B cell (primary cell): ENCODE measurements around the gene LTB. TPM values are rescaled to one million over a fixed set of nuclear protein-coding genes. Genes with fewer than 3 reads are reported as not detected.

Experiments used
- ATAC-seq: fragments of 200-7000 bp; cut with Tn5 transposase; one replicate; pipeline ENCODE4 v1.10.0; 2021; ENCODE audit warnings: low read depth, mild to moderate bottlenecking, moderate number of reproducible peaks, moderate library complexity
- CTCF ChIA-PET: fragments of 350-600 bp; sonication (Branson Sonifier 250); formaldehyde crosslinking; loops from one replicate; lab custom pipeline; 2021; ENCODE audit warnings: antibody characterized with exemption, inconsistent platforms; lab: Charles Lee
- POLR2A ChIA-PET: fragments of 350-600 bp; sonication (Branson Sonifier 250); formaldehyde crosslinking; loops from one replicate; lab custom pipeline; 2021; ENCODE audit warnings: antibody characterized with exemption; lab: Charles Lee
- DNase-seq: peaks from one replicate; pipeline ENCODE4 v3.0.0; 2013
- H2AFZ ChIP-seq: 2 replicates; pipeline ENCODE4 v1.6.1; 2012; ENCODE audit warnings: mild to moderate bottlenecking, low read depth, low read length; ENCODE audit not compliant: insufficient read depth, poor library complexity, severe bottlenecking
- H3K27ac ChIP-seq, 2 donors: 1 replicate in 1 of 2; 2 replicates in 1 of 2; pipeline ENCODE4 v1.5.1; 2012 to 2013; ENCODE audit warnings: low read length in 2 of 2, mild to moderate bottlenecking in 2 of 2, moderate library complexity in 1 of 2
- H3K27me3 ChIP-seq, 4 experiments: fragments of 200-600 bp in 1 of 4; sonication (generic) in 1 of 4; replicated peaks in 1 of 4; 1 replicate in 2 of 4; 2 replicates in 2 of 4; pipeline versions ENCODE4 v1.6.1 to v1.7.0; 2013 to 2016; ENCODE audit warnings: low read length in 3 of 4, mild to moderate bottlenecking in 2 of 4, mixed read lengths in 1 of 4, moderate library complexity in 1 of 4; ENCODE audit not compliant: insufficient read depth in 4 of 4, control insufficient read depth in 3 of 4; ENCODE audit errors: control extremely low read depth in 1 of 4
- H3K36me3 ChIP-seq, 2 experiments: replicated peaks in 1 of 2; 1 replicate in 1 of 2; 2 replicates in 1 of 2; pipeline versions ENCODE4 v1.6.1 to v1.7.1; 2013; ENCODE audit warnings: low read length in 1 of 2; ENCODE audit not compliant: insufficient read depth in 2 of 2, control insufficient read depth in 1 of 2; ENCODE audit errors: control extremely low read depth in 1 of 2, extremely low read depth in 1 of 2
- H3K4me1 ChIP-seq, 2 donors: fragments of 200-600 bp in 1 of 2; sonication (generic) in 1 of 2; 1 replicate in 1 of 2; 2 replicates in 1 of 2; pipeline versions ENCODE4 v1.5.1 to v1.6.1; 2013 to 2017; ENCODE audit warnings: low read length in 2 of 2; ENCODE audit not compliant: control insufficient read depth in 2 of 2, insufficient read depth in 2 of 2
- H3K4me2 ChIP-seq: replicated peaks from 2 replicates; pipeline ENCODE3; 2012; ENCODE audit warnings: mild to moderate bottlenecking, low read depth, low read length; ENCODE audit not compliant: poor library complexity, severe bottlenecking
- H3K4me3 ChIP-seq, 5 experiments: fragments of 200-600 bp in 1 of 5; sonication (generic) in 1 of 5; 1 replicate in 3 of 5; 2 replicates in 2 of 5; pipeline versions ENCODE4 v1.5.1 to v1.7.0; 2011 to 2016; ENCODE audit warnings: low read length in 4 of 5, mild to moderate bottlenecking in 4 of 5, low read depth in 2 of 5, control low read depth in 1 of 5, moderate library complexity in 1 of 5; ENCODE audit not compliant: insufficient read depth in 1 of 5; ENCODE audit errors: control extremely low read depth in 1 of 5, extremely low read depth in 1 of 5
- H3K79me2 ChIP-seq: fragments of 200-600 bp; sonication (generic); one replicate; pipeline ENCODE4 v1.6.0; 2016; ENCODE audit warnings: low read length; ENCODE audit not compliant: control insufficient read depth, insufficient read depth
- H3K9ac ChIP-seq: fragments of 200-600 bp; sonication (generic); 2 replicates; pipeline ENCODE4 v1.6.1; 2017; ENCODE audit warnings: mild to moderate bottlenecking, low read length, moderate library complexity
- H3K9me3 ChIP-seq, 3 donors: one replicate each; pipeline versions ENCODE4 v1.6.1 to v1.7.1; 2013; ENCODE audit warnings: low read length in 2 of 3; ENCODE audit not compliant: control insufficient read depth in 2 of 3, insufficient read depth in 1 of 3; ENCODE audit errors: control extremely low read depth in 1 of 3
- H4K20me1 ChIP-seq: 2 replicates; pipeline ENCODE4 v1.6.0; 2012; ENCODE audit warnings: mild to moderate bottlenecking, low read length; ENCODE audit not compliant: insufficient read depth, control insufficient read depth, poor library complexity, severe bottlenecking
- H3K27ac Mint-ChIP-seq: one replicate; pipeline ENCODE4 v1.8.0; 2021; ENCODE audit warnings: mixed read lengths
- H3K27me3 Mint-ChIP-seq: one replicate; pipeline ENCODE4 v1.8.0; 2021; ENCODE audit warnings: mixed read lengths
- H3K4me1 Mint-ChIP-seq: one replicate; pipeline ENCODE4 v1.8.0; 2021; ENCODE audit warnings: mixed read lengths
- H3K4me3 Mint-ChIP-seq: one replicate; pipeline ENCODE4 v1.8.0; 2021; ENCODE audit warnings: mixed read lengths
- H3K9me3 Mint-ChIP-seq: one replicate; pipeline ENCODE4 v1.8.0; 2022; ENCODE audit warnings: mixed read lengths; ENCODE audit not compliant: insufficient read depth
- CTCF ChIP-seq: fragments of 200-600 bp; IDR thresholded peaks from one replicate; pipeline ENCODE4 v1.8.0; 2022; ENCODE audit warnings: antibody characterized with exemption, mild to moderate bottlenecking
- EZH2 ChIP-seq: IDR thresholded peaks from 2 replicates; pipeline ENCODE4 v1.6.1; 2012; ENCODE audit warnings: borderline replicate concordance, low read depth, mild to moderate bottlenecking, moderate library complexity, low read length; ENCODE audit not compliant: insufficient read depth, poor library complexity, severe bottlenecking
- WGBS: methylation state at CpG from one replicate; pipeline ENCODE4 v1.1.5; 2013; ENCODE audit warnings: missing lambda C conversion rate; ENCODE audit not compliant: insufficient coverage; 5-methylcytosine and 5-hydroxymethylcytosine counted together
- intact Hi-C: fragments of 100-400 bp; cut with micrococcal nuclease; formaldehyde crosslinking; loops from one replicate; pipeline ENCODE4 v1.10.0; 2022
- polyA plus RNA-seq: library from polyadenylated mRNA; depleted of rRNA; stranded (reverse); fragments of >200 nt; gene quantifications from 2 replicates; pipeline ENCODE4 v1.2.3, GENCODE V29; 2012
- total RNA-seq, 2 donors: library from RNA; stranded (reverse); fragments of 120-200 nt in 1 of 2; gene quantifications; 1 replicate in 1 of 2; 2 replicates in 1 of 2; pipeline versions ENCODE4 v1.2.3 to v1.2.4, GENCODE V29; 2013 to 2022

Gene LTB
- total and polyA plus RNA-seq, 2 donors (not counting 1 experiment from before 2014, with no cell fraction given): 488 to 938 TPM

GRCh38 chr6:31607317-31607716 lies 25.1 kb upstream of the LTB start:
- H3K36me3 ChIP-seq: no peaks in the 10 kb centered on the region
- H3K27me3 ChIP-seq: no peaks in the 10 kb centered on the region
- H3K27ac ChIP-seq: no peak overlapping the region
- H3K9ac ChIP-seq: no peak overlapping the region
- Mint-ChIP-seq H3K4me1 (no peaks in the 10 kb centered on the region), H3K27me3 (no peaks in the 10 kb centered on the region), H3K9me3 (no peaks in the 10 kb centered on the region), H3K4me3 (no peak overlapping the region), H3K27ac (no peak overlapping the region)
- ChIA-PET CTCF (interaction anchor here (1.1 to 35.3 kb wide), 3 partner anchors 9 to 252 kb away, joined by 3 to 2241 read pairs (median 6); partner anchors contain the start of genes ATP6V1G2, LTA and NFKBIL1), POLR2A (interaction anchor here (0.7 kb wide), 2 partner anchors 31 to 64 kb away, joined by 3 to 7 read pairs; no protein-coding TSS in a partner anchor)
- TF ChIP-seq EZH2: no peak
- no peak for TF ChIP-seq CTCF
- no peaks in the 10 kb centered on the region for H3K9me3 ChIP-seq
- H3K4me2 ChIP-seq: no peak overlapping the region
- H3K79me2 ChIP-seq: no peaks in the 10 kb centered on the region
- WGBS: 100% methylated on average over 1 of the region's 1 CpG
- no peaks in the 10 kb centered on the region for H4K20me1 ChIP-seq
- DNase-seq (no peak), ATAC-seq (no peak)
- no peaks in the 10 kb centered on the region for H3K4me1 ChIP-seq
- H2AFZ ChIP-seq: no peak overlapping the region
- intact Hi-C loops: no loop called here
- no peak overlapping the region for H3K4me3 ChIP-seq

- Mint-ChIP-seq H3K27me3 (no peaks in the 10 kb centered on the region), H3K9me3 (no peaks in the 10 kb centered on the region), H3K4me1 (peaks cover 52% of the 10 kb centered on the region), H3K4me3 (peak overlapping the region; percentile 35), H3K27ac (peak overlapping the region; percentile 75)
- no peak overlapping the region for H3K9ac ChIP-seq
- no peak overlapping the region for H3K4me3 ChIP-seq
- H3K4me2 ChIP-seq: peak overlapping the region; percentile 60
- H2AFZ ChIP-seq: no peak overlapping the region
- no peaks in the 10 kb centered on the region for H3K27me3 ChIP-seq
- H3K79me2 ChIP-seq: peaks cover 58% of the 10 kb centered on the region
- peak; percentile 86 for DNase-seq
- no peaks in the 10 kb centered on the region for H3K36me3 ChIP-seq
- H4K20me1 ChIP-seq: no peaks in the 10 kb centered on the region
- peaks cover 49 to 61% of the 10 kb centered on the region in 2 donors for H3K4me1 ChIP-seq
- ChIA-PET POLR2A (interaction anchor here (1.0 to 35.3 kb wide), 3 partner anchors 9 to 31 kb away, joined by 3 to 1450 read pairs (median 5); partner anchors contain the start of genes ATP6V1G2, LST1, LTA and LTB), CTCF (interaction anchor here (0.6 to 35.3 kb wide), 14 partner anchors 13 to 582 kb away, joined by 3 to 2241 read pairs (median 8); partner anchors contain the start of genes AIF1, ATP6V1G2, DDX39B and LST1)
- peak; percentile 68 for ATAC-seq
- no CpG with 5 or more reads among the region's 2 CpGs for WGBS
- H3K27ac ChIP-seq: peak overlapping the region in 1 of 2 donors; percentile 27
- TF ChIP-seq CTCF (peak; percentile 80), EZH2 (no peak)
- H3K9me3 ChIP-seq: no peaks in the 10 kb centered on the region
- intact Hi-C loops: loop anchor here (1.0 kb wide), 1 partner anchor 16 kb away; no protein-coding TSS in a partner anchor
Measured at GRCh38 chr6:31597006-31597405, 14.8 kb upstream of the LTB start.
